RWPE1 (cell line): Measurements from ENCODE around the gene GSC2.
A peak's percentile ranks its signal among the peaks of the same experiment; 100 is the strongest.

Experiments used
- CTCF ChIA-PET: fragments of 350-600 bp; sonication (Branson Sonifier 250); formaldehyde crosslinking; extraction: SDS; loops from one replicate; lab custom pipeline; 2021; lab: Yijun Ruan, JAX
- POLR2A ChIA-PET: fragments of 400-600 bp; formaldehyde crosslinking; extraction: SDS; loops from one replicate; lab custom pipeline; 2020; ENCODE audit warnings: antibody characterized with exemption; ENCODE audit not compliant: low non-redundant PET; lab: Yijun Ruan, JAX
- DNase-seq: peaks from one replicate; pipeline ENCODE4 v3.0.0; 2012; ENCODE audit warnings: low spot score
- H3K27ac ChIP-seq: fragments of 450-650 bp; 2 replicates; pipeline ENCODE4 v1.5.1; 2017
- TF ChIP-seq, protein P1 (sequence below): fragments of 450-650 bp; conservative IDR thresholded peaks from 2 replicates; pipeline ENCODE4 v1.5.1; 2017; ENCODE audit warnings: low read depth, mild to moderate bottlenecking

Gene GSC2

DNA sequence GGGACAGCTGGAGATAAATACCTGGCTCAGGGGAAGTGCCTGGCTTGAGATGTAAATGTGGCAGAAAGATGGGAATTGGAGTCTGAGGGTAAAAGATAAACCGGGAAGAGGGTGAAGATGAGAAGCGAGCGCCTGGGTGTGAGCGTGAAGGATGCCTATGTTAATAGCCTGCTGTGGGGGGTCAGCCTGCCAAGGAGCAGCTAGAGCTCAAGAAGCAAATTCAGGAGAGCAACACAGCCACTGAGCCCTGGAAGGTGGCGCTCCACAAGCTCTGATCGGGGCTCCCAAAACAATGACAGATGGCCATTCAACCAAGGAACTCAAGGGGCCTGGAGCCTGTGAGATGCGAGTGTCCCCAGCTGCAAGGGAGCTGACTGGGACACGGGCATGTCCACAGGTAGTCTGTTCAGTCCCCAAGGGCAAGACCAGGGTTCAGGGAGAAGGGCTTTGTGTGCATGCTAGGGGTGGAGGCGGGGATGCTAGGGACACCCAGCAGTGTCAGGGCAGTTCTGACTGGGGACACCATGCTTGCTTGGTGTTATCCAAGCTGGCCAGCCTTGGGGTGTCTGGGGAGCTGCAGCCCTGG, 2.8 kb downstream of the GSC2 start:
- CTCF ChIA-PET = interaction anchor here (0.5 kb wide), 1 partner anchor 84 kb away, joined by 3 read pairs; no protein-coding TSS in a partner anchor
- no peak overlapping the region for H3K27ac ChIP-seq
- POLR2A ChIA-PET = no interaction called here
- TF ChIP-seq, protein P1, sequence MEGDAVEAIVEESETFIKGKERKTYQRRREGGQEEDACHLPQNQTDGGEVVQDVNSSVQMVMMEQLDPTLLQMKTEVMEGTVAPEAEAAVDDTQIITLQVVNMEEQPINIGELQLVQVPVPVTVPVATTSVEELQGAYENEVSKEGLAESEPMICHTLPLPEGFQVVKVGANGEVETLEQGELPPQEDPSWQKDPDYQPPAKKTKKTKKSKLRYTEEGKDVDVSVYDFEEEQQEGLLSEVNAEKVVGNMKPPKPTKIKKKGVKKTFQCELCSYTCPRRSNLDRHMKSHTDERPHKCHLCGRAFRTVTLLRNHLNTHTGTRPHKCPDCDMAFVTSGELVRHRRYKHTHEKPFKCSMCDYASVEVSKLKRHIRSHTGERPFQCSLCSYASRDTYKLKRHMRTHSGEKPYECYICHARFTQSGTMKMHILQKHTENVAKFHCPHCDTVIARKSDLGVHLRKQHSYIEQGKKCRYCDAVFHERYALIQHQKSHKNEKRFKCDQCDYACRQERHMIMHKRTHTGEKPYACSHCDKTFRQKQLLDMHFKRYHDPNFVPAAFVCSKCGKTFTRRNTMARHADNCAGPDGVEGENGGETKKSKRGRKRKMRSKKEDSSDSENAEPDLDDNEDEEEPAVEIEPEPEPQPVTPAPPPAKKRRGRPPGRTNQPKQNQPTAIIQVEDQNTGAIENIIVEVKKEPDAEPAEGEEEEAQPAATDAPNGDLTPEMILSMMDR = no peak
- DNase-seq = no peak

DNA sequence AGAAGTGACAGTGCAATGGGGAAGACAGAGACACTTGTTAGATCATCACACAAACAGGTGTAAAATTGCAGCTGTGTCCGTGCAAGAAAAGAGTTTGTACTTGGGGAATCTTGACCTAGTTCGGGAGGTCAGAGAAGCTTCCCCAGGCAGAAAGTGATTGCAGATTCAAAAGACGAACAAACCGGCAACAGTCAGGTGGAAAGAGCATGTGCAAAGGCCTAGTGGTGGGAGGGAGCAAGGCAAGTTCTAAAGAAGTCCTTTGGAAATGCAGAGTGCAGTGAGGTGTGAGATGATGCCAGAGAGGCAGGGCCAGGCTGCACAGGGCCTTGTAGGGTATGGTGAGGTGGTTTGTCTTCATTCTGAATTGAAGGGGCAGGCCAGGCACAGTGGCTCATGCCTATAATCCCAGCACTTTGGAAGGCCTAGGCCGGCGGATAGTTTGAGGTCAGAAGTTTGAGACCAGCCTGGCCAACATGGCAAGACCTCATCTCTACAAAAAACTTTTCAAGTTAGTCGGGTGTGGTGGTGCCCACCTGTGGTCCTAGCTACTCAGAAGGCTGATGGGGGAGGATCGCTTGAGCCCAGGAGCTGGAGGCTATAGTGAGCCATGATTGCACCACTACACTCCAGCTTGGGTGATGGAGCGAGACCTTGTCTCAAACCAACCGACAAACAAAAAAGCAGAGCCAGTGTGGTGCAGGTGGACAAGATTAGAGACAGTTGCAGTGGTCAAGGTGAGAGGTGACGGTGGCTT, 3.7 kb downstream of the GSC2 start:
- no peak for DNase-seq
- no peak overlapping the region for H3K27ac ChIP-seq
- ChIA-PET POLR2A (no interaction called here), CTCF (no interaction called here)
- TF ChIP-seq, protein P1 = no peak

DNA sequence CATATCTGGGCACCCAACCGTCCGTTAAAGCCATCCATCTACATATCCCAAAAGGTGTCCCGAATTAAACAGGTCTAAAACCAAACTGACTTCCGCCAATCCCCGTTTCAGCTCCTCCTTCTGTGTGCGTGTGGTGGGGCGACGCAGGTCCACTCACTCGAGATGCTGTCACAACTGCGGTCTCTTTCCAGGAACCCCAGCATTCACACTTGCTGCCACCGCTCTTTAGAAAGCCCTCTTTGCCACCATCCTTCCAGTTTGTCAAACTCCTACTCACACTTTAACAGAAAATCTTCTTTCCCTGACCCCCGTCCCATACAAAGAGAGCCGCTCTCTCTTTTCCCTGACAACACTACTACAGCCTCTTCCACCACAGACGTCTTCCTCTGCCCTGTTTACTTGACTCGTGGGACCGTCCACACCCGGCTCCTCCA, 6.1 kb downstream of the GSC2 start:
- H3K27ac ChIP-seq = peak overlapping the region; percentile 62
- no peak for DNase-seq
- CTCF ChIA-PET = interaction anchor here (0.7 kb wide), 1 partner anchor 9 kb away, joined by 4 read pairs; no protein-coding TSS in a partner anchor

DNA sequence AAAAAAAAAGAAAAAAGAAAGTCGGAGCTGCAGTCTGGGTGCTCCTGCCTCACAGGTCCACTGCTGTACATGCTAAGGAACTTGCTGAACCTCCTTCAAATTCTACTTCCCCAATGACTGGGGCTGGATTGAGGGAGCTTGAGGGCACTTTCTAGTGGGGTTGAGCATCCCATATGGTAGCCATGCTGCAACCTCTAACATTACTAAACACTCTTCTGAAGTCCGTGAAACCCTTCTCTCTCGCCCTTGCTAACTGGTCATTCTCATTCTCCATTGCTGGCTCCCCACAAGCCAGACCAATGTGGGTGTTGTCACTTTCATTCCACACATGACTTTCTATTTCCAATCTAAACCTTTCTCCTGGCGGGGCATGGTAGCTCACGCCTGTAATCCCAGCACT, 6.9 kb downstream of the GSC2 start:
- H3K27ac ChIP-seq = peak overlapping the region; percentile 62; the same call in 1 of the 2 replicates
- TF ChIP-seq, protein P1 = no peak
- CTCF ChIA-PET = no interaction called here
- POLR2A ChIA-PET = interaction anchor here (0.5 kb wide), 1 partner anchor 225 kb away, joined by 4 read pairs; no protein-coding TSS in a partner anchor
- no peak for DNase-seq

More for the DNA sequence above, 6.1 kb downstream of the GSC2 start:
- POLR2A ChIA-PET = interaction anchor here (0.7 to 1.1 kb wide), 2 partner anchors 22 to 31 kb away, joined by 3 to 4 read pairs; partner anchors contain the start of gene DGCR2
- TF ChIP-seq, protein P1 = no peak

DNA sequence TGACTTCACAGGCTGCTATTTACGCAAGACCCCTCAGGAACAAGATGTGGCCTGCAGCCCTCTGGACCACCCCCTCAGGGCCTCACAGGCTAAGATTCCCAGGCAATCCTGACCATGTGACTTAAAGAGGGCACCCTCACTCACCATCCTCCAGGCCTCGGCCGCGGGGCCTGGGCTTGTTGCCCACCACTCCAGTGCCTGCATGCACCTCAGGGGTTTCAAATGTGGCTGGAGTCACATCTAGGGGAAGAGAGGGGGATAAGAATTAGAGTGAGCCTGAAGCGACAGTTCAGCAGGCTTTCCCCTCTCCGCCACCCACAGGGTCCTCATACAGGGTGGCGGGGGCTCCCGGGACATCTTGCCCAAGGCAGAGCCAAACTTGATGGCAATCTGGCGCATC, 7.7 kb downstream of the GSC2 start:
- no peak overlapping the region; the same call in 1 of the 2 replicates for H3K27ac ChIP-seq
- POLR2A ChIA-PET = no interaction called here
- CTCF ChIA-PET = interaction anchor here (0.7 kb wide), 1 partner anchor 11 kb away, joined by 3 read pairs; the partner anchor contains the start of gene TSSK2
- no peak for DNase-seq
- TF ChIP-seq, protein P1 = no peak

DNA sequence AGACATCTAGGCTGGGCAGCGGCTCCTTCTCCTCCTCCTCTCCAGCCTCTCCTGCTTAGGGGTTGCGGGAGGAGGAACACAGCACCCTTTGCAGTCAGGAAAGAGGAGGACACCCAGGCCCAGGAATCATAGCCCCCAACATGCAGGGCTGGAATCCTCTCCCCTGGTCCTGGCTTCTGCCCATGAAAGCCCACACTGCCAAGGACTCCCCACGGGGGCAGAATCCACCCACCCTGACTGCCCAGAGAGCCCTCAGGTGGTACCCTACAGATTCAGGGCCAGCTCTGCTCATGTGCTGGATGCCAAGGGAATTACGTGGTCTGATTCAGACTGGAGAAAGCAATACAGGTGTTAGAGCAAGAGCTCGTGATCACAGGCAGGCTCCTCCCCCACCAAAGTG, 10.1 kb downstream of the GSC2 start:
- DNase-seq = no peak
- CTCF ChIA-PET = no interaction called here
- H3K27ac ChIP-seq = no peak overlapping the region
- TF ChIP-seq, protein P1 = no peak
- POLR2A ChIA-PET = no interaction called here
